NT2/D1 (cell line): Measurements from ENCODE around the gene POLE.
A peak's percentile ranks its signal among the peaks of the same experiment; 100 is the strongest.

Experiments used
- DNase-seq: peaks from one replicate; pipeline ENCODE4 v3.0.0-alpha.2; 2011; ENCODE audit warnings: low read depth, low spot score
- H3K27me3 ChIP-seq: 2 replicates; pipeline ENCODE4 v1.6.0; 2011; ENCODE audit warnings: mild to moderate bottlenecking; ENCODE audit not compliant: insufficient read length, insufficient read depth
- H3K36me3 ChIP-seq: 2 replicates; pipeline ENCODE4 v1.6.1; 2011; ENCODE audit warnings: mild to moderate bottlenecking, low read length, mixed read lengths; ENCODE audit not compliant: insufficient read depth, insufficient read length
- H3K4me1 ChIP-seq: 2 replicates; pipeline ENCODE4 v1.5.1; 2011; ENCODE audit not compliant: insufficient read depth, insufficient read length
- H3K4me3 ChIP-seq: 2 replicates; pipeline ENCODE4 v1.5.1; 2011; ENCODE audit warnings: low read depth; ENCODE audit not compliant: insufficient read length
- H3K9ac ChIP-seq: 2 replicates; pipeline ENCODE4 v1.6.0; 2011; ENCODE audit warnings: low read depth; ENCODE audit not compliant: insufficient read length
- H3K9me3 ChIP-seq: 2 replicates; pipeline ENCODE4 v1.5.1; 2011; ENCODE audit warnings: mild to moderate bottlenecking, low read length; ENCODE audit not compliant: insufficient read depth
- SUZ12 ChIP-seq: IDR thresholded peaks from 2 replicates; pipeline ENCODE4 v1.6.1; 2011; ENCODE audit not compliant: insufficient read length, insufficient read depth; ENCODE audit errors: extremely low read depth
- YY1 ChIP-seq: IDR thresholded peaks from 2 replicates; pipeline ENCODE4 v1.6.1; 2011; ENCODE audit not compliant: insufficient read length, insufficient read depth
- ZNF274 ChIP-seq: IDR thresholded peaks from 2 replicates; pipeline ENCODE4 v1.6.1; 2011; ENCODE audit warnings: mild to moderate bottlenecking, low read depth, low read length

Gene POLE

GRCh38 chr12:132717011-132717410 lies 29.9 kb upstream of the POLE start:
- H3K9me3 ChIP-seq = no peaks in the 10 kb centered on the region
- TF ChIP-seq SUZ12 (no peak), YY1 (no peak), ZNF274 (no peak)
- H3K9ac ChIP-seq = no peak overlapping the region
- no peak overlapping the region for H3K4me3 ChIP-seq
- no peaks in the 10 kb centered on the region for H3K27me3 ChIP-seq
- H3K4me1 ChIP-seq = peaks cover 6% of the 10 kb centered on the region
- H3K36me3 ChIP-seq = peaks cover 79% of the 10 kb centered on the region
- no peak for DNase-seq

GRCh38 chr12:132716356-132716755 lies 29.2 kb upstream of the POLE start:
- Histone ChIP-seq H3K9ac (no peak overlapping the region), H3K36me3 (peaks cover 72% of the 10 kb centered on the region), H3K9me3 (no peaks in the 10 kb centered on the region), H3K4me3 (no peak overlapping the region), H3K4me1 (peaks cover 6% of the 10 kb centered on the region), H3K27me3 (no peaks in the 10 kb centered on the region)
- TF ChIP-seq SUZ12 (no peak), YY1 (no peak), ZNF274 (no peak)
- DNase-seq = no peak

GRCh38 chr12:132715874-132716273 lies 28.7 kb upstream of the POLE start:
- Histone ChIP-seq H3K9ac (no peak overlapping the region), H3K36me3 (peaks cover 67% of the 10 kb centered on the region), H3K9me3 (no peaks in the 10 kb centered on the region), H3K4me1 (peaks cover 6% of the 10 kb centered on the region), H3K27me3 (no peaks in the 10 kb centered on the region), H3K4me3 (no peak overlapping the region)
- DNase-seq = no peak
- TF ChIP-seq YY1 = no peak
- TF ChIP-seq SUZ12 = no peak
- no peak for TF ChIP-seq ZNF274

GRCh38 chr12:132713123-132713522 lies 26.0 kb upstream of the POLE start:
- no peak for DNase-seq
- Histone ChIP-seq H3K36me3 (peaks cover 50% of the 10 kb centered on the region), H3K27me3 (no peaks in the 10 kb centered on the region), H3K9ac (no peak overlapping the region), H3K4me1 (no peaks in the 10 kb centered on the region), H3K9me3 (no peaks in the 10 kb centered on the region), H3K4me3 (no peak overlapping the region)
- TF ChIP-seq SUZ12 (no peak), ZNF274 (no peak)

- Histone ChIP-seq H3K27me3 (no peaks in the 10 kb centered on the region), H3K4me1 (peaks cover 2% of the 10 kb centered on the region), H3K4me3 (peak overlapping the region; percentile 92), H3K36me3 (peaks cover 36% of the 10 kb centered on the region), H3K9me3 (no peaks in the 10 kb centered on the region), H3K9ac (peak overlapping the region; percentile 98)
- TF ChIP-seq SUZ12 (no peak), ZNF274 (no peak), YY1 (no peak)
- no peak for DNase-seq
These were observed 24.1 kb upstream of the POLE start for GRCh38 chr12:132711080-132711843.

GRCh38 chr12:132710405-132711079 lies 23.4 kb upstream of the POLE start, which contains the start of gene PGAM5:
Gene PGAM5 (plus strand): TSS chr12:132710842. CDS start chr12:132710877, 35 bp downstream.
- TF ChIP-seq ZNF274 (no peak), SUZ12 (no peak), YY1 (no peak)
- Histone ChIP-seq H3K4me1 (peaks cover 2% of the 10 kb centered on the region), H3K36me3 (peaks cover 30% of the 10 kb centered on the region), H3K27me3 (no peaks in the 10 kb centered on the region), H3K4me3 (peak within 1 kb of the TSS; percentile 92), H3K9me3 (no peaks in the 10 kb centered on the region), H3K9ac (peak within 1 kb of the TSS; percentile 98)
- DNase-seq = peak; percentile 55

- no peaks in the 10 kb centered on the region for H3K27me3 ChIP-seq
- H3K36me3 ChIP-seq = peaks cover 29% of the 10 kb centered on the region
- no peaks in the 10 kb centered on the region for H3K9me3 ChIP-seq
- peak overlapping the region; percentile 98 for H3K9ac ChIP-seq
- peaks cover 2% of the 10 kb centered on the region for H3K4me1 ChIP-seq
- no peak for TF ChIP-seq YY1
- TF ChIP-seq ZNF274 = no peak
- TF ChIP-seq SUZ12 = no peak
- peak overlapping the region; percentile 92 for H3K4me3 ChIP-seq
- DNase-seq = no peak
These were observed 22.9 kb upstream of the POLE start for GRCh38 chr12:132710043-132710404.
